ENCODE results near the gene TSBP1. TPM values are rescaled to one million over a fixed set of nuclear protein-coding genes. Genes with fewer than 3 reads are reported as not detected.
"Not testable (repeated sequence)": the region's sequence is repeated elsewhere in the genome, so short reads cannot be mapped to it uniquely, and the experiment has no call there.

Gene TSBP1
- total RNA-seq, 1 experiment from 2014 or later, result not detected

DNA sequence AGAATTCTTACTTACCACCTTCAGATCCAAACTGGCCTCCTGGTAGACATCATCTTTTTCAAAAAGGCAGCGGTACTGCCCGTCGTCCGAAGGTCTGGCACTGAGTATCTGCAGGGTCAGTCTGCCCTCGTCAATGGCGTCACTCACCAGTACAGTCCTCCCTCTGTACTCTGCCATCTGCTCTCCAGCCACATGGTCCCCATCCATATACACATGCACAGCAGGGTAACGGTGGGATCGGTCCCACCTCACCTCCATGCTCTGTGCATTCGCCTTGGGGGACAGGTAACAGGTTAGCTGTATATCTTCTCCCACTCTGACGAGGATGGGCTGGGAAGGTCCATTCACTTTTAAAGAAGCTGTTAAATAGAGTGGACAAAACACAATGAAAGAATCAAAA is 24.3 kb upstream of the TSBP1 start:
- Histone ChIP-seq H3K36me3 (no peaks in the 10 kb centered on the region), H3K9me3 (replicated peaks) (no peaks in the 10 kb centered on the region), H3K4me3 (no peak overlapping the region), H3K27me3 (replicated peaks) (peaks cover 21% of the 10 kb centered on the region), H3K4me1 (replicated peaks) (no peaks in the 10 kb centered on the region), H3K27ac (no peak overlapping the region)
- no peak for DNase-seq (ENCODE audit: low read depth in 1 of 2, low spot score in 2 of 2)

DNA sequence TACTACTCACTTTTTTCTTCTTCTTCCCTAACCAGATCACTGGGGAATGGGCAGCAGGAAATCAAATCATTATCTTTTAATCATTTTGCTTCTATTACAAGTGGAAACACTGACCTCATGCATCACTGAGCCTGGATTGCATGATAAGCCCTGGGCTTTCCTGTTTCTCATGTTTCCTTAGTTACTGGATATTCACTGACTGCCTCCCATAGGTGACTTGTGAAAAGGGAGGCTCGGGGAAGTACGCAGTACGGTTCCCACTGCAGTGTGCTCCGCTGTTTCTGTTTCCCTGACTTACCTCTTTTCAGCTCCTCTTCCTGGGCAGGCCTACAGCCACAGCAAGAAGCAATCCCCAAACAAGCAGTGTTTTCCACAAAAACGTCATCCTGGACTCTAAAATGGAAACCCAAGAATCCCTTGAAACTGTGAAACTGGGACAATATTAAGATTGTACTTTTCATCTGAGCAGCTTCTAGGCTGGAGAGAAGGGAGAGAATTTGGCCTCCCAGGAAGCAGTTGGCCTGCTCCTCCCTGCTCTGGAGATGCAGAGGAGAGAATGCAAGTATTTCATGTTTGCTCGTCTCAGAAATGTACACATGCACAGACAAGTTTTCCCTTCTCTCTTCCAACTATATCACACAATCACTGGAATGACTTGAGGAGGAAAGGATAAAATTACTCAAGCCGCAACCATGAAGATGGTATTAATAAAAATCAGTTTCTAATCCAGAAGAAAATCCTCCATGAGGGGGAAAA is 22.1 kb upstream of the TSBP1 start:
- Histone ChIP-seq H3K27ac (no peak overlapping the region), H3K9me3 (replicated peaks) (no peaks in the 10 kb centered on the region), H3K4me3 (no peak overlapping the region), H3K27me3 (replicated peaks) (peaks cover 31% of the 10 kb centered on the region), H3K36me3 (no peaks in the 10 kb centered on the region), H3K4me1 (replicated peaks) (no peaks in the 10 kb centered on the region)
- DNase-seq (ENCODE audit: low read depth in 1 of 2, low spot score in 2 of 2), result no peak

DNA sequence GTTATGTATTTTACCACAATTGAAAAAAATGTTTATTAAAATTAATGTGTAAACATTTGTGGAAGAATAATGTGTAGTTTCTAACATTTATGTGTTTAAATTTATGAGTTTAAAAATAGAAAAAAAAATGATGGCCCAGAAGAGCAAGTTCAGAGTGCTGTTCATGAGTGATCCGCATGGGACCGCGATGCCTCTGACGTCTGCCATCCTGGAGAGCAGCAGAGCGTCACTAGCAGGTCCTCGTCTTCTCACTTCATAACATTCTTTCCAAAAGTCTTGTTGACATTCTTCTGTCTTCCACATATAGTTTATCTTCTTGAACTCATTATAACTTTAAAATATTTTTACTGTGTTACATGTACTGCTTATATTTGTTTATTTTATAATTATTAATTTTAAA is 19.8 kb upstream of the TSBP1 start:
- Histone ChIP-seq H3K4me3 (no peak overlapping the region), H3K4me1 (replicated peaks) (no peaks in the 10 kb centered on the region), H3K27ac (no peak overlapping the region), H3K9me3 (replicated peaks) (no peaks in the 10 kb centered on the region), H3K27me3 (replicated peaks) (peaks cover 39% of the 10 kb centered on the region), H3K36me3 (no peaks in the 10 kb centered on the region)
- DNase-seq (ENCODE audit: low read depth in 1 of 2, low spot score in 2 of 2), result no peak

DNA sequence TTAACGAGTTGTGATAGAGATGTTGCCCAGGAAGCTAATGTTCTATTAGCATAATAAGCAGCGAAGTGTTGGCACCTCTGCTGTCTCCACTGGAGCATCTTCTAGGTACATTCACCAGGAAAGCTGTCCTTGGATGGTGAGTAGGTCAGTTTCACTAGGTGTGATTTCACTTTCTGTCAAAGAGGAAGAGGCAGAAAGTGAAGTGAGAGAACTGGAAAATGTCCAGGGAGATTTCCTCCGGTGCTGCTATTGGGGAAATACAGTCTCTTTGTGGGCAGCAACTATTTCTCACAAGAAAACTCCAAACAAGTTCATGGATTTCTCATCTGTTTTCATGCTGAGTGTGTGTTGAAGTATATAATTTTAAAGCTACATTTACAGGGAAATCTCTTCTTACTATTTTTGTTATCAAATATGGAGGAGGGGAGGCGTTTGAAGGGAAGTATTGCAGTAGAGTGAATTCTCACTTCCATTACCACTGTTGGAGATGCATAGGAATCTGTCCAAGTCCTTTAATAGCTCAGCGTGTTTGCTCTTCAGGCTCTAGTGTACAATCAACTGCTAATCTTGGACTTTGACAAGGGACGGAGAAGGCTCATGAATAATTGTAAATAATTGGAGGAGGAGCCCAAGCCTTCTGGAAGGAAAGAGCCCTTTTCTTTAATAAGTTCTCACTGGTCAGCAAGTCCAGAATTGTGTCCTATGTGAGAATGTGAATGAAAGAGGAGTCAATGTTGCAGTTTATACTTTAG is 16.1 kb upstream of the TSBP1 start:
- Histone ChIP-seq H3K4me3 (no peak overlapping the region), H3K36me3 (no peaks in the 10 kb centered on the region), H3K27me3 (replicated peaks) (peaks cover 26% of the 10 kb centered on the region), H3K9me3 (replicated peaks) (no peaks in the 10 kb centered on the region), H3K4me1 (replicated peaks) (no peaks in the 10 kb centered on the region), H3K27ac (no peak overlapping the region)
- DNase-seq (ENCODE audit: low read depth in 1 of 2, low spot score in 2 of 2), result no peak

DNA sequence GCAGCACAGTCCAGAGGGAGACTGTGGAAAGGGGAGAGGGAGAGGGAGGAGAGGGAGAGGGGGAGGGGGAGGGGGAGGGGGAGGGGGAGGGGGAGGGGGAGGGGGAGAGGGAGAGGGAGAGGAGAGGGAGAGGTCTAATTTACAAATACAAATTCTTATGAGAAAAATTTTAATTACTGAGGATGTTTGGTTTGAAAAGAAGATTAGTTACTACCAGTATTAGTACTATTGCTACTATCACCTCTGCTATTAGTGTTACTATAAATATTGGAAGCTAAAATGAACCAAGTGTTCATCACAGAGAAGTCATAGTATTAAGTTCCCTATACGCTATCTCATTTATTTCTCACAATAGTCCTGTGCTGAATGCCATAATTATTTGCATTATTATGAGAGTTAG is 14.3 kb upstream of the TSBP1 start:
- Histone ChIP-seq H3K4me3 (no peak overlapping the region), H3K27me3 (replicated peaks) (peaks cover 18% of the 10 kb centered on the region), H3K4me1 (replicated peaks) (no peaks in the 10 kb centered on the region), H3K27ac (no peak overlapping the region), H3K36me3 (no peaks in the 10 kb centered on the region), H3K9me3 (replicated peaks) (no peaks in the 10 kb centered on the region)
- DNase-seq (ENCODE audit: low read depth in 1 of 2, low spot score in 2 of 2), result no peak

DNA sequence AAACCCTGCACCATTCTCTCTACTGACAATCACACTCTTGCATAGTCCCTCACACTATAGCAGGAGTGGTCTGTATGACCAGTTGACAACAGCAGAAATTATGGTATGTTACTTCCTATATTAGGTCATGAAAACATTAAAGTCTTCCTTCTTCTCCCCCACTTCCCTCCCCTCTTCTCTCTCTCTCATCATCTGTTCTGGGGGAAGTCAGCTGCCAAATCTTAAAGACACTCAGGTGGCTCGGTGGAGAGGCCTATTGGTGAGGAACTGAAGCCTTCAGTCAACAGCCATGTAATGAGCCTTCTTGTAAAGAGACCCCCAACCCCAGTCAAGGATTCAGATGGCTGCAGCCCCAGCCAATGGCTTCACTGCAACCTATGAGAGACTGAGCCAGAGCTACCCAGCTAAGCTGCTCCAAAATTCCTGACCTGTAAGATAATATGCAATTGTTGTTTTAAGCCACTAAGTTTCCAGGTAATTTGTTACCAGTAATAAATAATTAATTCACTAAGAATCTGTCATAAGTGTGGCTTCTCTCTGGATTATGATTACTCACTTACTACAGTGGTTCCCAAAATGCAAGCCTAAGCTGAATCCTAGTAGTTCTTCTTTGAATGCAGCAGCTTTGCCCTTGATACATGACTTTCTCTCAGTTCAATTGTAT is 11.2 kb upstream of the TSBP1 start:
- Histone ChIP-seq H3K4me1 (replicated peaks) (no peaks in the 10 kb centered on the region), H3K4me3 (no peak overlapping the region), H3K36me3 (no peaks in the 10 kb centered on the region), H3K27me3 (replicated peaks) (peaks cover 15% of the 10 kb centered on the region; the same call in 1 of the 2 replicates), H3K9me3 (replicated peaks) (no peaks in the 10 kb centered on the region), H3K27ac (no peak overlapping the region)
- no peak for DNase-seq (ENCODE audit: low read depth in 1 of 2, low spot score in 2 of 2)

DNA sequence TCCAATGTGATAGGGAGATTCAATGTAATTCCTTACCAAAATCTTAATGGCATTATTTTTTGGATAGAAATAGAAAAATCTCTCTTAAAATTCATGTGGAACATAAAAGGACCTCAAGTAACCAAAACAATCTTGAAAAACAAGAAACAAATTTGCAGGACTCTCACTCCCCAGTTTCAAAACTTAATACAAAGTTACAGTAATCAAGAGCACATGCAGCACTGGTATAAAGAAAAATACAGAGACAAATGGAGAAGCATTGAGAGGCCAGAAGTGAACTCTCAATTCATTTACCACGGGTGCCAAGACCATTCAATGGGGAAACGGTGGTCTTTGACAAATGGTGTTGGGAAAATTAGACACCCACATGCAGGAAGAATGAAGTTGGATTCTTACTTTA is 7.8 kb upstream of the TSBP1 start:
- Histone ChIP-seq H3K36me3 (no peaks in the 10 kb centered on the region), H3K27ac (no peak overlapping the region), H3K4me3 (no peak overlapping the region), H3K9me3 (replicated peaks) (no peaks in the 10 kb centered on the region), H3K4me1 (replicated peaks) (no peaks in the 10 kb centered on the region), H3K27me3 (replicated peaks) (peaks cover 18% of the 10 kb centered on the region)
- no peak for DNase-seq (ENCODE audit: low read depth in 1 of 2, low spot score in 2 of 2)

DNA sequence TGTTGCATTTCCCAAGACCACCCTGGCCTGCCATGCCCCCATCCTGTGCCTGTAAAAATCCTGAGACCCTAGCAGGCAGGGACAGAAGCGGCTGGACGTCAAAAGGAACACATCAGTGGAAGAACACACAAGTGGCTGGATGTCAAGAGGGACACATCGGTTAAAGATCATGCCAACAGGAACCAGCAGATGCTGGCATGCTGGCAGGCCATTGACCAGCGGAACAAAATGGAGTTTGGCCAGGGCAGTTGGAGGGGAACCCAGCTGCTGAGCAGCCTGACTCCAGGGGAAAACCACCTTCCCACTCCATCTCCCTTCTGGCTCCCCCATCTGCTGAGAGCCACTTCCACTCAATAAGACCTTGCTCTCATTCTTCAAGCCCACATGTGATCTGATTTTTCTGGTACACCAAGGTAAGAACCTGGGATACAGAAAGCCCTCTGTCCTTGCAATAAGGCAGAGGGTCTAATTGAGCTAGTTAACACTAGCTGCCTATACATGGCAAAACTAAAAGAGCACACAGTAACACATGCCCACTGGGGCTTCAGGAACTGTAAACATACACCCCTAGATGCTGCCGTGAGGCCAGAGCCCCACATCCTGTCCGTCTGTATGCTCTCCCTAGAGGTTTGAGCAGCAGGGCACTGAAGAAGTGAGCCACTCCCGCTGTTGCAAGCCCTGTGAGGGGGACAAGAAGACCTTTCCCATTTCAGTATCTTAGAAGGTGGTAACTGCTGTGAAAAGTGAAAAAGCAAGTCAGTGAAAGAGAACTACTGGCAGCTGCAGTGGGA is 4.2 kb upstream of the TSBP1 start:
- Histone ChIP-seq H3K4me1 (replicated peaks) (peaks cover 6% of the 10 kb centered on the region), H3K9me3 (replicated peaks) (no peaks in the 10 kb centered on the region), H3K4me3 (no peak overlapping the region), H3K27ac (no peak overlapping the region), H3K27me3 (replicated peaks) (peaks cover 18% of the 10 kb centered on the region), H3K36me3 (no peaks in the 10 kb centered on the region)
- DNase-seq (ENCODE audit: low read depth in 1 of 2, low spot score in 2 of 2), result no peak

DNA sequence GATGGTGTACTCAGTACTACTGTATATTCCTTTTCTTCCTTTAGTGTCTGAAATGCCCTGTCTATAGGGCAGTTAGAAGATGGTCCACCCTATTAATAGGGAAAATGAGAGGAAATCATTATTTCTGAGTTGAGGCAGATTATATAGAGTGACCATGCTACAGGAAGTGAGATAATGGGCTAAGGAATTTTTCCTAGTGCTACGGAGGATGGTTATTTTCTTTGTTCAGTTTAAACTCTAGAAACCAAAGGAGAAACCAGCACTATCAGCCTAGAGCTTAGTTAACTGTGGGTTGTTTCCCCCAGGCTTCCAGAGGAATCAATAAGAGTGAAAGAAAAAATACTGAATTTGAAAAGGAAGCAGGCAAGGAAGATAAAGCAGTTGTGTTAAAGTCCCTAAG is 474 bp downstream of the TSBP1 start:
- H3K36me3 ChIP-seq, result no peaks in the 10 kb centered on the region
- H3K27ac ChIP-seq, result no peak overlapping the region
- H3K4me1 ChIP-seq (replicated peaks), result peaks cover 20% of the 10 kb centered on the region
- H3K9me3 ChIP-seq (replicated peaks), result no peaks in the 10 kb centered on the region
- no peak for DNase-seq (ENCODE audit: low read depth in 1 of 2, low spot score in 2 of 2)
- H3K27me3 ChIP-seq (replicated peaks), result peaks cover 3% of the 10 kb centered on the region; the same call in 1 of the 2 replicates
- no peak overlapping the region for H3K4me3 ChIP-seq

DNA sequence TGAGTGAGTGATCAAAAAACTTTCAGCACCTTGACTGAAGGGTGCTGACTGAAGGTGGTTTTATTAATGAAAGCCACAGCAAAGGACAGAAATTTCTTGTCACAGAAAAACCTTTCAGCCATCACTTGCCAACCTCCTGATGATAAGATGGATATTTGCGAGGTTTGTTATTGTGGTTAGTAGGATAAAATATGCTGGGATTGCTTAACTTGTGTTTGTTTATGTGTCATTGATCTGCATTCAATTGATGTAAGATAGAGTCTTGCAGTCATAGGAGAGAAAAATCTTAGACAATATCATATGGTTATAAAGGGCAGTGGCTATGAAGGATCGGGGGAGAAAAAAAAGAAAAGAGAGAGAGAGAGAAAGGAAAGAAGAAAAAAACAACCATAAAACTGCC is 1.2 kb downstream of the TSBP1 start:
- H3K36me3 ChIP-seq, result no peaks in the 10 kb centered on the region
- peaks cover 9% of the 10 kb centered on the region; the same call in 1 of the 2 replicates for H3K27me3 ChIP-seq (replicated peaks)
- H3K4me3 ChIP-seq, result no peak overlapping the region
- peaks cover 20% of the 10 kb centered on the region for H3K4me1 ChIP-seq (replicated peaks)
- H3K27ac ChIP-seq, result no peak overlapping the region
- H3K9me3 ChIP-seq (replicated peaks), result no peaks in the 10 kb centered on the region
- no peak for DNase-seq (ENCODE audit: low read depth in 1 of 2, low spot score in 2 of 2)

DNA sequence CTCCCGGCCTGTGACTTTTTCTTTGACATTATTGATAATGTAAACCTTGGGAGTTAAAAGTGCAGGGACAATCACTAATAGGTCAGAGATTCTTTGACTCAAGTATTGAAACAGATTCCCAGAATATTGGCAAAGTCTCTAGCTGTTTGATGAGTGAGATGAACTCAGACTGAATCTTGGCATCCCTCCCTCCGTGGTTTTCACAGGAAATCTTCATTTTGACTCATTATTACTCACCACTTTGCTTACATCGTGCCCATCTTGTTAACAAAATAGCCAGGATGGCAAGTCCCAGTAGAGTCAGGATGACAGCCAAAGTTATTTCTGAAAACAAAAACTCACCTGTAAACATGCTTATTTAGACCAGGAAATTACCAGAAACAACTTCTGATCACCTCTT is 2.0 kb downstream of the TSBP1 start:
- Histone ChIP-seq H3K4me1 (replicated peaks) (peaks cover 20% of the 10 kb centered on the region), H3K36me3 (no peaks in the 10 kb centered on the region), H3K27ac (no peak overlapping the region), H3K27me3 (replicated peaks) (peaks cover 9% of the 10 kb centered on the region; the same call in 1 of the 2 replicates), H3K9me3 (replicated peaks) (no peaks in the 10 kb centered on the region), H3K4me3 (no peak overlapping the region)
- DNase-seq (ENCODE audit: low read depth in 1 of 2, low spot score in 2 of 2), result peak in 1 of 2 experiments; percentile 48

DNA sequence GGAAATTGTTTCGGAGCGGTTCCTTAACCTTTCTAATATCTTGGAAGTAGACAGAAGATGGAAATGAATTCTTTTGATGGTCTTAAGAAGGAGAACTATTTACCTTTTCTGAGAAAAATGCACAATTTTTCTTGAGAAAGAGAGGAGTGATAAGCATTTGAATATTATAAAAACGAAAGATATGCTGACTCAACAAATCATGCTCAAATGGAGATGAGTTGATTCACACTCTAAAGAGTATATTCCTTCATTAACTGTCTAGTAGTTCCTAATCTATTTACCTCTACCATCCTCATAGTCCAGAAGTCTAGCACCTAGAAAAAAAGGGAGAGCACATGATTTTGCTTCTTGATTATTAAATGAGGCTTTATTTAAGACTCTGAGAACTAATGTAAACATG is 4.1 kb downstream of the TSBP1 start:
- Histone ChIP-seq H3K4me3 (no peak overlapping the region), H3K27me3 (replicated peaks) (peaks cover 19% of the 10 kb centered on the region), H3K4me1 (replicated peaks) (peaks cover 20% of the 10 kb centered on the region), H3K27ac (no peak overlapping the region), H3K9me3 (replicated peaks) (no peaks in the 10 kb centered on the region), H3K36me3 (no peaks in the 10 kb centered on the region)
- no peak for DNase-seq (ENCODE audit: low read depth in 1 of 2, low spot score in 2 of 2)

DNA sequence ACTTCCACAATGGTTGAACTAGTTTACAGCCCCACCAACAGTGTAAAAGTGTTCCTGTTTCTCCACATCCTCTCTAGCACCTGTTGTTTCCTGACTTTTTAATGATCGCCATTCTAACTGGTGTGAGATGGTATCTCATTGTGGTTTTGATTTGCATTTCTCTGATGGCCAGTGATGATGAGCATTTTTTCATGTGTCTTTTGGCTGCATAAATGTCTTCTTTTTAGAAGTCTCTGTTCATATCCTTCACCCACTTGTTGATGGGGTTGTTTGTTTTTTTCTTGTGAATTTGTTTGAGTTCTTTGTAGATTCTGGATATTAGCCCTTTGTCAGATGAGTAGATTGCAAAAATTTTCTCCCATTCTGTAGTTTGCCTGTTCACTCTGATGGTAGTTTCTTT is 12.5 kb downstream of the TSBP1 start:
- H3K27me3 ChIP-seq (replicated peaks), result peaks cover 14% of the 10 kb centered on the region
- H3K4me3 ChIP-seq, result not testable (repeated sequence)

More for the DNA sequence above, 12.5 kb downstream of the TSBP1 start:
- H3K4me1 ChIP-seq (replicated peaks); H3K9me3 ChIP-seq (replicated peaks); H3K27ac ChIP-seq; H3K36me3 ChIP-seq; DNase-seq (ENCODE audit: low read depth in 1 of 2, low spot score in 2 of 2): not testable (repeated sequence)

All from SJSA1 (cell line).